ENCODE results near the gene SH3TC2.

- TF ChIP-seq CTCF (IDR thresholded peaks at IDR 0.05) (no peak), EZH2 (IDR thresholded peaks at IDR 0.05; ENCODE audit: borderline replicate concordance, insufficient read depth, low read depth, low read length, poor library complexity, severe bottlenecking) (no peak)
Measured at GRCh38 chr5:149019679-149020078, 43.2 kb downstream of the SH3TC2 start.

Data from B cell (primary cell).